ENCODE measurements around the gene SMCO2.

Gene SMCO2

DNA sequence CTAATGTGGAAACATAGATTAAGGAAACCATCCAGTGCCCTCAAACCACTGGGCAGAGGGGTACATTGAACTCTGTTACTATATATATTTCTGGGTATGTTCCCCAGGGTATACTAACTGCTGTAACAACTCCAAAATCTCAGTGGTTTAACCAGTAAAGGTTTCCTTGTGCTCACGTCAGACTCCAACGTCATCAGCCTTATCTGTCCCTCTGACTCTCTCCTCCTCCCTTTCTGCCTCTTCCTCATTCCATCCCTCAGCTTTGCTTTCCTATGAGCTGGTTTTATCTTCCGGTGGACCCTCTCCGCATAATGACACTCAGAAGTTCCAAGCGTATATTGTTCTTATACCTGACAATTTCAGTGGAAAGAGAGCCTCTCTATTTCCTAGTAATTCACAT lies 21.2 kb upstream of the SMCO2 start:
- DNase-seq (ENCODE audit: low read depth), result no peak
- no peak overlapping the region for H3K4me3 ChIP-seq (ENCODE audit: low read depth, low read length)
- TF ChIP-seq, protein P1, sequence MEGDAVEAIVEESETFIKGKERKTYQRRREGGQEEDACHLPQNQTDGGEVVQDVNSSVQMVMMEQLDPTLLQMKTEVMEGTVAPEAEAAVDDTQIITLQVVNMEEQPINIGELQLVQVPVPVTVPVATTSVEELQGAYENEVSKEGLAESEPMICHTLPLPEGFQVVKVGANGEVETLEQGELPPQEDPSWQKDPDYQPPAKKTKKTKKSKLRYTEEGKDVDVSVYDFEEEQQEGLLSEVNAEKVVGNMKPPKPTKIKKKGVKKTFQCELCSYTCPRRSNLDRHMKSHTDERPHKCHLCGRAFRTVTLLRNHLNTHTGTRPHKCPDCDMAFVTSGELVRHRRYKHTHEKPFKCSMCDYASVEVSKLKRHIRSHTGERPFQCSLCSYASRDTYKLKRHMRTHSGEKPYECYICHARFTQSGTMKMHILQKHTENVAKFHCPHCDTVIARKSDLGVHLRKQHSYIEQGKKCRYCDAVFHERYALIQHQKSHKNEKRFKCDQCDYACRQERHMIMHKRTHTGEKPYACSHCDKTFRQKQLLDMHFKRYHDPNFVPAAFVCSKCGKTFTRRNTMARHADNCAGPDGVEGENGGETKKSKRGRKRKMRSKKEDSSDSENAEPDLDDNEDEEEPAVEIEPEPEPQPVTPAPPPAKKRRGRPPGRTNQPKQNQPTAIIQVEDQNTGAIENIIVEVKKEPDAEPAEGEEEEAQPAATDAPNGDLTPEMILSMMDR (IDR thresholded peaks at IDR 0.05; ENCODE audit: control insufficient read depth, extremely low read depth, insufficient read depth), result no peak

DNA sequence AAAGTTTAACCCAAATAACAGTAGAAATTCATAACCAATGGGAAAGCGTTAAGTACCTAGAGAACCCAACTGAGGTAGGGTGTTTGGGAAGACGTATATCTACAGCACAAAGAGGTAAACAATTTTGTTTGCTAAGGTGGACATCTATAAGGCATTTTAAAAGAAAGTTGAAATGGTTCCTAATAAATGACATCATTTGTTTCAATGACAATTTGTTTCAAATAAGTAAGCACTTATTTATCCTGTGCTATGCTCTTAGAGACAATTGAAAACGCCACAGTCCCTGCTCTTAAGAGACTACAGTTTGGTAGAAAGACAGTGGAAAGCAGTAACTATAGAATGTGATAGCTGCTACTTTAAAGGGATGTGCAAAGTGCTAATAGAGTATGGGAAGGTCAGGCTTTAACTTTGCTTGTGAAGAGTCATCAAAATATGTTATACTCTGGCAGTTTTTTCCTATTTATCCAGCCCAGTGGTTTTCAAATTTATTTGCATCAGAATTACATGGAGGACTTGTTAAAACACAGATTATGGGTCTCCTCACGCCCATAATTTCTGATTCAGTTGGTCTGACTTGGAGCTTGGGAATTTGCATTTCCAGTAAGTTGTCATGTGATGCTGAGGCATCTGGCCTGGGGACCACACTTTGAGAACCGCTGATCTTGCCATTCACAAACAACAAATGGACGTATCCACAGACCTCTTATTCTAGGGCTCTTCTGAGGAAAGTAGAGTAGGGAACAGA lies 19.6 kb upstream of the SMCO2 start:
- DNase-seq (ENCODE audit: low read depth), result no peak
- TF ChIP-seq, protein P1 (IDR thresholded peaks at IDR 0.05; ENCODE audit: control insufficient read depth, extremely low read depth, insufficient read depth), result no peak
- no peak overlapping the region for H3K4me3 ChIP-seq (ENCODE audit: low read depth, low read length)

DNA sequence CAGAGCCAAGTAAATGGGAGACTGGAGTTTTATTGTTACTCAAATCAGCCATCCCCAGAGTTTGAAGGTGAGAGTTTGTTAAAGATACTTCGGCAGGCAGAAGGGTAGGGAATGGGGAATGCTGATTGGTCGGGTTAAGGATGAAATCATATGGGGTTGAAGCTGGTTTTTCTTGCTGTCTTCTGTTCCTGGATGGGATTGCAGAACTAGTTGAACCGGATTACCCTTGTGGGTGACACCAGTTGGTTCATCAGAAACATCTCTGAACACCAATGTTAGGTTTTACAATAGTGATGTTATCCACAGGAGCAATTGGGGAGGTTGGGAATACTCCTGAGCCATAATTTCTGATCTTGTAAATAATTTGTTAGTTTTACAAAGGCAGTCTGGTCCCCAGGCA lies 18.7 kb upstream of the SMCO2 start:
- H3K4me3 ChIP-seq (ENCODE audit: low read depth, low read length), result no peak overlapping the region
- DNase-seq (ENCODE audit: low read depth), result peak; percentile 36
- TF ChIP-seq, protein P1 (IDR thresholded peaks at IDR 0.05; ENCODE audit: control insufficient read depth, extremely low read depth, insufficient read depth), result no peak

DNA sequence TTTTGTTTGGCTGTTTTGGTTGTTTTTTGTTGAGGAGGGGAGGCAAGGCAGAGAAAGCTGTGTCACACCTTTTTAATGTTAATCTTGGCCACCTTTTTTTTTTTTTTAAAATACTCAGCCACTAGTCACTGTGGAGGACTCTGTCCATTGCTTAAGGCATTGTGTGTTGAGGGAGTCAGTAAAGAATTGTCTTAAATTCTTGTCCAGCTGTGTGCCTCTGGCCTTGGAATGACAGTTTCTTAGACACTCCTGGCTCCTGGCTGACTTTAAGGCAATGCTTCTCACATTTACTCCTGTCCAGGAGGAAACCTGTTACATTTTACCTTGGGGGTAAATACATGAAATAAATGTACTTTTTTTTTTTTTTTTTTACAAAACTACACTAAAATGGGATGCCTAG lies 18.1 kb upstream of the SMCO2 start:
- DNase-seq (ENCODE audit: low read depth), result no peak
- TF ChIP-seq, protein P1 (IDR thresholded peaks at IDR 0.05; ENCODE audit: control insufficient read depth, extremely low read depth, insufficient read depth), result no peak
- H3K4me3 ChIP-seq (ENCODE audit: low read depth, low read length), result no peak overlapping the region

DNA sequence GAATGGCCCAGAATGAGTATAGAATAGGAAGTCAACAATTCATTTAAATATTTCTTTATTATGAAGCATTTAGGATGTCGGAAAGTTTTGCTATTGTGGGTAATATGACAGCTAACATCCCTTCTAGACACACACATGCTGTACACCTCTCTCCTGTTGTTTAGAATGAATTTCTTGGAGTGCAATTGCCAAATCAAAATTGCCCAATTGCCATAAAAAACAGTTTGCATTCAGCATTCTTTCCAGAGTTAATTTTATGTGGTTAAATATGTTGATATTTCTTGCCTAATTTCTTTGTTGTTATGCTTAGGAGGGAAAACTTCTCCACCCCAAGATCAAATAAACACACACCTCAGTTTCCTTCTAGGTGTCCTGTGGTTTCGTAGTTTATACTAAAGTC lies 16.9 kb upstream of the SMCO2 start:
- H3K4me3 ChIP-seq (ENCODE audit: low read depth, low read length), result no peak overlapping the region
- TF ChIP-seq, protein P1 (IDR thresholded peaks at IDR 0.05; ENCODE audit: control insufficient read depth, extremely low read depth, insufficient read depth), result no peak
- no peak for DNase-seq (ENCODE audit: low read depth)

DNA sequence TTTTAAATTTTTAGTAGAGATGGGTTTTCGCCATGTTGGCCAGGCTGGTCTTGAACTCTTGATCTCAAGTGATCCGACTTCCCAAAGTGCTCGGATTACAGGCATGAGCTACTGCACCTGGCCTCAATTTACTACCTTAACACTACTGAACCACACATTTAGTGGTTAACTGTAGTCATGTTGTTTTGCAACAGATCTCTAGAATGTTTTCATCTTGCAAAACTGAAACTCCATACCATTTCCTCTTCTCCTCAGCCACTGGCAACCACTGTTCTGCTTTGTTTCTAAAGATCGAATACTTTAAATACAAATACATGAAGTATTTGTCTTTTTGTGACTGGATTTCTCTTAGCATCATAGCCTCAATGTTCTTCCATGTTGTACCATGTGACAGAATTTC lies 15.4 kb upstream of the SMCO2 start:
- no peak overlapping the region for H3K4me3 ChIP-seq (ENCODE audit: low read depth, low read length)
- TF ChIP-seq, protein P1 (IDR thresholded peaks at IDR 0.05; ENCODE audit: control insufficient read depth, extremely low read depth, insufficient read depth), result no peak
- DNase-seq (ENCODE audit: low read depth), result no peak

Measured in LNCaP clone FGC (cell line).